Natural killer cell (primary cell): Measurements from ENCODE around the gene NPAS3. TPM values are rescaled to one million over a fixed set of nuclear protein-coding genes. Genes with fewer than 3 reads are reported as not detected.

Source experiments
- ATAC-seq, 3 donors: fragments of 150-1000 bp in 2 of 3; fragments of 200-7000 bp in 1 of 3; cut with Tn5 transposase; 1 replicate in 1 of 3; 2 replicates in 2 of 3; pipeline ENCODE4 v1.10.0; 2021; ENCODE audit warnings: mild to moderate bottlenecking in 2 of 3, moderate library complexity in 2 of 3
- DNase-seq, 2 donors: peaks; one replicate each; pipeline versions ENCODE4 v3.0.0 to v3.0.0-alpha.2; 2013 to 2021; ENCODE audit warnings: mixed read lengths in 1 of 2
- H3K27ac ChIP-seq: one replicate; pipeline ENCODE4 v1.5.1; 2013; ENCODE audit warnings: mild to moderate bottlenecking, low read length
- H3K27me3 ChIP-seq: one replicate; pipeline ENCODE4 v1.6.1; 2013; ENCODE audit warnings: low read length; ENCODE audit not compliant: control insufficient read depth, insufficient read depth
- H3K36me3 ChIP-seq: one replicate; pipeline ENCODE4 v1.6.1; 2013; ENCODE audit warnings: low read length; ENCODE audit not compliant: control insufficient read depth, insufficient read depth
- H3K4me1 ChIP-seq: one replicate; pipeline ENCODE4 v1.6.1; 2013; ENCODE audit warnings: low read length; ENCODE audit not compliant: control insufficient read depth, insufficient read depth
- H3K4me3 ChIP-seq: one replicate; pipeline ENCODE4 v1.5.1; 2013; ENCODE audit warnings: low read length
- H3K9me3 ChIP-seq: one replicate; pipeline ENCODE4 v1.6.1; 2013; ENCODE audit warnings: low read length; ENCODE audit not compliant: control insufficient read depth, insufficient read depth
- H3K27ac Mint-ChIP-seq, 2 donors: one replicate each; pipeline ENCODE4 v1.8.0; 2022; ENCODE audit warnings: mild to moderate bottlenecking in 2 of 2, mixed read lengths in 2 of 2, moderate library complexity in 1 of 2
- H3K27me3 Mint-ChIP-seq, 2 donors: one replicate each; pipeline ENCODE4 v1.8.0; 2022; ENCODE audit warnings: low read depth in 2 of 2, mixed read lengths in 2 of 2
- H3K36me3 Mint-ChIP-seq: one replicate; pipeline ENCODE4 v1.8.0; 2022; ENCODE audit warnings: mixed read lengths
- H3K4me1 Mint-ChIP-seq, 2 donors: one replicate each; pipeline ENCODE4 v1.8.0; 2022; ENCODE audit warnings: mixed read lengths in 2 of 2
- H3K4me3 Mint-ChIP-seq: one replicate; pipeline ENCODE4 v1.8.0; 2022; ENCODE audit warnings: mild to moderate bottlenecking, moderate library complexity, mixed read lengths
- H3K9me3 Mint-ChIP-seq, 2 donors: one replicate each; pipeline ENCODE4 v1.8.0; 2022; ENCODE audit warnings: mixed read lengths in 2 of 2
- CTCF ChIP-seq: fragments of 200-600 bp; IDR thresholded peaks from one replicate; pipeline ENCODE4 v1.8.0; 2022; ENCODE audit warnings: antibody characterized with exemption
- WGBS: methylation state at CpG from one replicate; pipeline ENCODE4 v1.1.7; 2013; ENCODE audit warnings: missing lambda C conversion rate; ENCODE audit not compliant: insufficient coverage; 5-methylcytosine and 5-hydroxymethylcytosine counted together
- intact Hi-C: fragments of 100-400 bp; cut with micrococcal nuclease; formaldehyde crosslinking; loops from one replicate; pipeline ENCODE4 v1.14.2; 2022
- total RNA-seq, 4 donors: library from RNA; stranded (reverse); fragments of 120-200 nt in 1 of 4; gene quantifications; one replicate each; pipeline versions ENCODE4 v1.2.3 to v1.2.4, GENCODE V29; 2013 to 2022

Gene NPAS3
- total RNA-seq, 3 donors from 2014 or later (not counting 1 experiment from before 2014, with no cell fraction given): not detected

- Mint-ChIP-seq H3K4me3 (no peak overlapping the region), H3K27me3 (peaks cover 29 to 43% of the 10 kb centered on the region in 2 donors)
- intact Hi-C loops: no loop called here
Measured at GRCh38 chr14:32934881-32935633, 3.6 kb upstream of the NPAS3 start.

GRCh38 chr14:32939254-32940065 is 781 bp downstream of the NPAS3 start:
- Histone ChIP-seq H3K9me3 (no peaks in the 10 kb centered on the region), H3K27me3 (peaks cover 35% of the 10 kb centered on the region), H3K4me1 (peaks cover 6% of the 10 kb centered on the region), H3K27ac (no peak overlapping the region), H3K36me3 (no peaks in the 10 kb centered on the region), H3K4me3 (no peak overlapping the region)
- H3K27me3 Mint-ChIP-seq: peaks cover 29 to 49% of the 10 kb centered on the region in 2 donors
- H3K36me3 Mint-ChIP-seq: no peaks in the 10 kb centered on the region
- DNase-seq (peak in 1 of 2 donors; percentile 14), ATAC-seq (peak in 2 of 3 donors; percentile 59 to 60)
- WGBS: under 1% methylated on average over 78 of the region's 80 CpGs
- intact Hi-C loops: no loop called here
- peak overlapping the region; percentile 92 for H3K4me3 Mint-ChIP-seq
- H3K27ac Mint-ChIP-seq: peak overlapping the region; percentile 23 to 42
- no peak for TF ChIP-seq CTCF
- peaks cover 0 to 23% of the 10 kb centered on the region in 2 donors for H3K4me1 Mint-ChIP-seq
- H3K9me3 Mint-ChIP-seq: no peaks in the 10 kb centered on the region

More at GRCh38 chr14:32934881-32935633, 3.6 kb upstream of the NPAS3 start:
- Histone ChIP-seq H3K27me3 (peaks cover 26% of the 10 kb centered on the region), H3K4me3 (no peak overlapping the region), H3K36me3 (no peaks in the 10 kb centered on the region), H3K4me1 (peaks cover 6% of the 10 kb centered on the region), H3K27ac (no peak overlapping the region), H3K9me3 (peaks cover 3% of the 10 kb centered on the region)
- 4% methylated on average over 42 of the region's 42 CpGs for WGBS
- no peaks in the 10 kb centered on the region for H3K36me3 Mint-ChIP-seq
- H3K9me3 Mint-ChIP-seq: peaks cover 0 to 1% of the 10 kb centered on the region in 2 donors
- TF ChIP-seq CTCF: no peak
- H3K27ac Mint-ChIP-seq: no peak overlapping the region
- H3K4me1 Mint-ChIP-seq: peaks cover 0 to 15% of the 10 kb centered on the region in 2 donors
- ATAC-seq: no peak
- no peak for DNase-seq

GRCh38 chr14:32940066-32940651 is 1.5 kb downstream of the NPAS3 start:
- no peak overlapping the region for H3K4me3 ChIP-seq
- ATAC-seq (no peak), DNase-seq (no peak)
- H3K27me3 Mint-ChIP-seq: peaks cover 29 to 49% of the 10 kb centered on the region in 2 donors
- H3K9me3 Mint-ChIP-seq: no peaks in the 10 kb centered on the region
- WGBS: 13% methylated on average over 10 of the region's 13 CpGs
- peaks cover 0 to 23% of the 10 kb centered on the region in 2 donors for H3K4me1 Mint-ChIP-seq
- peaks cover 38% of the 10 kb centered on the region for H3K27me3 ChIP-seq
- peaks cover 6% of the 10 kb centered on the region for H3K4me1 ChIP-seq
- no peaks in the 10 kb centered on the region for H3K36me3 ChIP-seq
- H3K9me3 ChIP-seq: no peaks in the 10 kb centered on the region
- peak overlapping the region; percentile 23 to 42 for H3K27ac Mint-ChIP-seq
- intact Hi-C loops: no loop called here
- no peaks in the 10 kb centered on the region for H3K36me3 Mint-ChIP-seq
- peak overlapping the region; percentile 92 for H3K4me3 Mint-ChIP-seq
- H3K27ac ChIP-seq: no peak overlapping the region
- TF ChIP-seq CTCF: no peak
